HG03432 (cell line): ENCODE results near the gene GOSR2.
"Not testable (repeated sequence)": the region's sequence is repeated elsewhere in the genome, so short reads cannot be mapped to it uniquely, and the experiment has no call there.

Source experiments
- ATAC-seq: cut with Tn5 transposase; IDR thresholded peaks from one replicate; pipeline ENCODE4 v1.9.1; 2021; ENCODE audit warnings: mild to moderate bottlenecking, moderate library complexity; ENCODE audit not compliant: unreplicated experiment

GOSR2 gene

GRCh38 chr17:46984892-46985291, 61.9 kb downstream of the GOSR2 start:
- ATAC-seq, result no peak

DNA sequence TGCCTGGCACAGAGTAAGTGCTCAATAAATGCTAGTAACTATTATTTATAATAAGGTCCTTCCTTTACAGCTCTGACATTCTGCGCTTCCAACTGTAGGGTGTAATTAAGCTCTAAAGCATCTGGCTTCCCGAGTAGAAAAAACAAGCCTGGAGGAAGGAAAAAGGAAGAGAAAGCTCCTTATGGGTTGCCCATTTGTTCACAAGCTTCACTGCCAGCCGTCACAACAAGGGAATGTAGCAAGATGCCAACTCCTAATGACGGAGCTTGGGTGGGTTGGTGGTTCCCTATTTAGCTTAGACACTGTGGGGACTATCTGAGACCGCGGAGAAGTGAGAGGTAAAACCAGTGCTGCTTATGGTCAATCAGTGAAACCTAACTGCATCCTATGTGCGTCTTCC, 63.4 kb downstream of the GOSR2 start:
- ATAC-seq, result no peak

DNA sequence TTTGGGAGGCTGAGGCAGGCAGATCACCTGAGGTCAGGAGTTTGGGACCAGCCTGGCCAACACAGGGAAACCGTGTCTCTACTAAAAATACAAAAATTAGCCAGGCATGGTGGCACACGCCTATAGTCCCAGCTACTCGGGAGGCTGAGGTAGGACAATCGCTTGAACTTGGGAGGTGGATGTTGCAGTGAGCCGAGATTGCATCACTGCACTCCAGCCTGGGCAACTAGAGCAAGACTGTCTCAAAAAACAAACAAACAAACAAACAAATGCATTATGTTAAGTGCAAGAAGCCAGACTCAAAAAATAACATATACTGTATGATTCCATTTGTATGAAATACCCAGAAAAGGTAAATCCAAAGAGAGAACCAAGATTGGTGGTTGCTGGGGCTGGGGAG, 65.0 kb downstream of the GOSR2 start:
- not testable (repeated sequence) for ATAC-seq

GRCh38 chr17:46989637-46990431, 66.9 kb downstream of the GOSR2 start:
- ATAC-seq, result no peak

- no peak for ATAC-seq
These were observed 68.7 kb downstream of the GOSR2 start for GRCh38 chr17:46991617-46992016.
